OCI-LY1 (cell line): ENCODE results near the gene NRCAM.

Experiments used
- H2AFZ ChIP-seq: fragments of 200-600 bp; sonication (generic), shearing (Covaris generic); 2 replicates; pipeline ENCODE4 v1.6.0; 2014; ENCODE audit warnings: antibody characterized with exemption, mild to moderate bottlenecking, low read length
- H3F3A ChIP-seq: fragments of 200-600 bp; sonication (generic), shearing (Covaris generic); 2 replicates; pipeline ENCODE4 v1.6.0; 2014; ENCODE audit warnings: mild to moderate bottlenecking, antibody characterized with exemption, low read length, moderate library complexity; ENCODE audit not compliant: insufficient read depth
- H3K27ac ChIP-seq: fragments of 200-600 bp; sonication (generic); 2 replicates; pipeline ENCODE4 v1.5.1; 2014; ENCODE audit warnings: low read length, mixed run types, mild to moderate bottlenecking, low read depth; ENCODE audit not compliant: poor library complexity, severe bottlenecking
- H3K27me3 ChIP-seq: fragments of 200-600 bp; sonication (generic); 2 replicates; pipeline ENCODE4 v1.6.0; 2014; ENCODE audit warnings: antibody characterized with exemption, mild to moderate bottlenecking, low read length, moderate library complexity; ENCODE audit not compliant: insufficient read depth
- H3K36me3 ChIP-seq: fragments of 200-600 bp; sonication (generic); 2 replicates; pipeline ENCODE4 v1.6.1; 2014; ENCODE audit warnings: mild to moderate bottlenecking, antibody characterized with exemption, low read length, moderate library complexity, mixed read lengths; ENCODE audit not compliant: insufficient read depth
- H3K4me1 ChIP-seq: fragments of 200-600 bp; sonication (generic); 2 replicates; pipeline ENCODE4 v1.5.1; 2014; ENCODE audit warnings: mild to moderate bottlenecking, low read length, moderate library complexity; ENCODE audit not compliant: insufficient read depth, severe bottlenecking
- H3K4me2 ChIP-seq: fragments of 200-600 bp; sonication (generic), shearing (Covaris generic); 2 replicates; pipeline ENCODE4 v1.6.1; 2014; ENCODE audit warnings: low read length
- H3K4me3 ChIP-seq: fragments of 200-600 bp; sonication (generic); 2 replicates; pipeline ENCODE4 v1.5.1; 2014; ENCODE audit warnings: low read length, low read depth, mild to moderate bottlenecking, mixed read lengths; ENCODE audit not compliant: poor library complexity, severe bottlenecking
- H3K79me2 ChIP-seq: fragments of 200-600 bp; shearing (Covaris generic); 2 replicates; pipeline ENCODE4 v1.6.1; 2016; ENCODE audit warnings: mixed run types, low read length, mixed read lengths; ENCODE audit not compliant: insufficient read depth
- H3K9ac ChIP-seq: fragments of 200-600 bp; sonication (generic), shearing (Covaris generic); 2 replicates; pipeline ENCODE4 v1.6.1; 2014; ENCODE audit warnings: mild to moderate bottlenecking, low read length, mixed read lengths
- H3K9me2 ChIP-seq: fragments of 200-600 bp; sonication (generic), shearing (Covaris generic); 2 replicates; pipeline ENCODE4 v1.6.1; 2014; ENCODE audit warnings: low read depth, mild to moderate bottlenecking, low read length, mixed read lengths
- H3K9me3 ChIP-seq: fragments of 200-600 bp; shearing (Covaris generic); 2 replicates; pipeline ENCODE4 v1.6.1; 2014; ENCODE audit warnings: low read length, mixed read lengths
- H4K20me1 ChIP-seq: fragments of 200-600 bp; sonication (generic), shearing (Covaris generic); 2 replicates; pipeline ENCODE4 v1.6.0; 2016; ENCODE audit warnings: mild to moderate bottlenecking, low read length; ENCODE audit not compliant: insufficient read depth
- EZH2 ChIP-seq: fragments of 200-600 bp; sonication (generic), shearing (Covaris generic); IDR thresholded peaks from 2 replicates; pipeline ENCODE4 v1.8.0; 2017; ENCODE audit warnings: borderline replicate concordance, mixed run types, mild to moderate bottlenecking, antibody characterized with exemption, low read length, moderate library complexity, mixed read lengths
- TF ChIP-seq, protein P1 (sequence below): fragments of 200-600 bp; sonication (generic), shearing (Covaris generic); IDR thresholded peaks from 2 replicates; pipeline ENCODE4 v1.5.1; 2017; ENCODE audit warnings: mild to moderate bottlenecking, antibody characterized with exemption, low read length, moderate library complexity, mixed read lengths

The NRCAM gene

DNA sequence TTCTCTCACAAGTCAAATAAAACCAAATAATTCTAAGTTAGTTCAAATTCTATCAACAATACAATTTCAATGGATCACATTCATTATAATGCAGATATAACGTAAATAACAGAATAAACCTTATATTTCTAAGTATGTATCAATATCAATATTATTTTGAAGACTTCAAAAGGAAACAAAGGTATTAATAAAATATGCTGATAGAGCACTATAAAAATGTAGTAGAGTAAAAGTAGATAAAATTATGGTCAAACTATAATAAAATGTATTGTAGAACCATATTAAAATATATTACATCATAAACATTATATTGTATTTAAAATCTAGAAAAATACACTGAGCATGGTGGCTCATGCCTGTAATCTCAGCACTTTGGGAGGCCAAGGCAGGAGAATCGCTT lies 23.5 kb upstream of the NRCAM start:
- Histone ChIP-seq H4K20me1 (no peaks in the 10 kb centered on the region), H2AFZ (no peak overlapping the region), H3K4me2 (no peak overlapping the region), H3K36me3 (peaks cover 66% of the 10 kb centered on the region), H3K9me3 (no peaks in the 10 kb centered on the region), H3K27me3 (no peaks in the 10 kb centered on the region), H3K4me1 (peaks cover 4% of the 10 kb centered on the region), H3K9ac (no peak overlapping the region), H3F3A (no peaks in the 10 kb centered on the region), H3K27ac (no peak overlapping the region), H3K9me2 (no peaks in the 10 kb centered on the region), H3K79me2 (no peaks in the 10 kb centered on the region), H3K4me3 (no peak overlapping the region)
- TF ChIP-seq, protein P1, sequence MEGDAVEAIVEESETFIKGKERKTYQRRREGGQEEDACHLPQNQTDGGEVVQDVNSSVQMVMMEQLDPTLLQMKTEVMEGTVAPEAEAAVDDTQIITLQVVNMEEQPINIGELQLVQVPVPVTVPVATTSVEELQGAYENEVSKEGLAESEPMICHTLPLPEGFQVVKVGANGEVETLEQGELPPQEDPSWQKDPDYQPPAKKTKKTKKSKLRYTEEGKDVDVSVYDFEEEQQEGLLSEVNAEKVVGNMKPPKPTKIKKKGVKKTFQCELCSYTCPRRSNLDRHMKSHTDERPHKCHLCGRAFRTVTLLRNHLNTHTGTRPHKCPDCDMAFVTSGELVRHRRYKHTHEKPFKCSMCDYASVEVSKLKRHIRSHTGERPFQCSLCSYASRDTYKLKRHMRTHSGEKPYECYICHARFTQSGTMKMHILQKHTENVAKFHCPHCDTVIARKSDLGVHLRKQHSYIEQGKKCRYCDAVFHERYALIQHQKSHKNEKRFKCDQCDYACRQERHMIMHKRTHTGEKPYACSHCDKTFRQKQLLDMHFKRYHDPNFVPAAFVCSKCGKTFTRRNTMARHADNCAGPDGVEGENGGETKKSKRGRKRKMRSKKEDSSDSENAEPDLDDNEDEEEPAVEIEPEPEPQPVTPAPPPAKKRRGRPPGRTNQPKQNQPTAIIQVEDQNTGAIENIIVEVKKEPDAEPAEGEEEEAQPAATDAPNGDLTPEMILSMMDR: no peak
- no peak for TF ChIP-seq EZH2

DNA sequence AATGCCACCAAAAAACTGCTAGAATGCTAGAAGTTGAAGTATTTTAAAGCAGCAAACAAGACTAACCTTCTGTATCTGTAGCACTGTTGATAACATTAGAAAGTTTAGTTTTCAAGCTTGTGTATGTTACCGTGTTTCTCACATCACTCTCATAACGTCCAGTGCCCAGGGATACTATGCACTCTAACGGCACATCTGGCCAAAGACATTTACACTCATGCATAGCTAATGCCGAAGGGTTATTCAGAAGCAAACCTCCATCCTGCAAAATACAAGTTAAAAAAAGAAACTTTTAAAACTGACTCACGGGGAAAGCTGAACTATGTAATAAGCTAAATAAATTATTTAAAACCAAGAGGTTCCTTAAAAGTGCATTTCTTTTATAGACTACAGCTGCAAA lies 22.9 kb upstream of the NRCAM start:
- Histone ChIP-seq H3F3A (no peaks in the 10 kb centered on the region), H3K9me2 (no peaks in the 10 kb centered on the region), H3K4me2 (no peak overlapping the region), H2AFZ (no peak overlapping the region), H3K4me3 (no peak overlapping the region), H3K79me2 (no peaks in the 10 kb centered on the region), H3K9ac (no peak overlapping the region), H3K27me3 (no peaks in the 10 kb centered on the region), H3K36me3 (peaks cover 61% of the 10 kb centered on the region), H3K9me3 (no peaks in the 10 kb centered on the region), H4K20me1 (no peaks in the 10 kb centered on the region), H3K4me1 (peaks cover 4% of the 10 kb centered on the region), H3K27ac (no peak overlapping the region)
- no peak for TF ChIP-seq EZH2
- TF ChIP-seq, protein P1: no peak

DNA sequence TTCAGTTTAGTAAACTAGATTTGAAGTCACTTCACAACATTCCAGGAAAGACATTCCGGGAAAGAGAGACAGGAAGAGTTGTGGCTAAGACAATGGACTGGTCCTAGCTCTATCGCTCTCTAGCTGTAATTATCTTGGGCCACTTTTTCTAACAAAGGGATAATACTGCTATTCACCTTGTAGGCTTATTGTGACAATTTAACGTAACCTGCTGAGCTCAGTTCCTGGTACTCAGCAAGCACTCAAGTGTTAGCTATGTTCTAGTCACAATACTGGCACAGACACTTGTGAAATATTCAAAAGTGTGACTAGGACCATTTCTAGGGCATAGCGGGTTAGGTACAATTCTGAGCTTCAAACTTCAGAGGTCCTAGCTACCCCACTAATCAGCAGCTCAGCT lies 12.0 kb upstream of the NRCAM start:
- H3K27me3 ChIP-seq: no peaks in the 10 kb centered on the region
- H3K27ac ChIP-seq: no peak overlapping the region
- no peak overlapping the region for H3K4me2 ChIP-seq
- H3K79me2 ChIP-seq: no peaks in the 10 kb centered on the region
- H4K20me1 ChIP-seq: no peaks in the 10 kb centered on the region
- no peaks in the 10 kb centered on the region for H3K9me3 ChIP-seq
- TF ChIP-seq EZH2: no peak
- TF ChIP-seq, protein P1: no peak
- no peaks in the 10 kb centered on the region for H3K9me2 ChIP-seq
- H2AFZ ChIP-seq: no peak overlapping the region
- H3K4me1 ChIP-seq: no peaks in the 10 kb centered on the region
- H3F3A ChIP-seq: no peaks in the 10 kb centered on the region
- no peak overlapping the region for H3K4me3 ChIP-seq
- H3K36me3 ChIP-seq: peaks cover 5% of the 10 kb centered on the region
- H3K9ac ChIP-seq: no peak overlapping the region
